ENCODE results near the gene SPPL2B.

Gene SPPL2B

DNA sequence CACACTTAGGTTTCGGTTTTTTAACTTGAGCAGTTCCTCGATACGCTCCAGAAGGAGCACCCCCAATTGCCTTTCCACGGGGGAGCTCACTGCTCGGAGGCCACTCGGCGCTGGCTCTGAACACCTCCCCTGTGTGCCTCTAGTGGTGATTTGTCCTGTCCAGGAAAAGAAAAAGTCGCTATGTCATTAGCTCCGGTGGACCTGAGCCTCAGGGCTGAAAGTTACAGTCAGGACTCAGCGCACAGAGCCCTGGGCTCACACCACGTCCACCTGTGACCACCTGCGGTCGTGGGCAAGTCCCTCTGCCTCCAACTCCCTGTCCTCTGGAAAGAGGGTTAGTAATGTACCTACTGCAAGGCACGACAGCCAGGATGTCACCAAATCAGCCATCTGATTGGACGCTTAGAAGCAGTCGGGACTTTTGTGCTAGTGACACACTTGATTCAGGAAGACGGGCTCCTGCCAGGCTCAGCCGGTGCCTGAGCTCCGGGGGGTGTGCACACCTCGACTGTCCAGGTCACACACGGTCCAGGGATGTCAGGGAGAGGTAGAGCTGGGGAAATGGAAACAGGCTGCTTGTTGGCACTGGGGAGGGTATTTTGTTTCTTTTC is 27.7 kb downstream of the SPPL2B start:
- no peak for DNase-seq

DNA sequence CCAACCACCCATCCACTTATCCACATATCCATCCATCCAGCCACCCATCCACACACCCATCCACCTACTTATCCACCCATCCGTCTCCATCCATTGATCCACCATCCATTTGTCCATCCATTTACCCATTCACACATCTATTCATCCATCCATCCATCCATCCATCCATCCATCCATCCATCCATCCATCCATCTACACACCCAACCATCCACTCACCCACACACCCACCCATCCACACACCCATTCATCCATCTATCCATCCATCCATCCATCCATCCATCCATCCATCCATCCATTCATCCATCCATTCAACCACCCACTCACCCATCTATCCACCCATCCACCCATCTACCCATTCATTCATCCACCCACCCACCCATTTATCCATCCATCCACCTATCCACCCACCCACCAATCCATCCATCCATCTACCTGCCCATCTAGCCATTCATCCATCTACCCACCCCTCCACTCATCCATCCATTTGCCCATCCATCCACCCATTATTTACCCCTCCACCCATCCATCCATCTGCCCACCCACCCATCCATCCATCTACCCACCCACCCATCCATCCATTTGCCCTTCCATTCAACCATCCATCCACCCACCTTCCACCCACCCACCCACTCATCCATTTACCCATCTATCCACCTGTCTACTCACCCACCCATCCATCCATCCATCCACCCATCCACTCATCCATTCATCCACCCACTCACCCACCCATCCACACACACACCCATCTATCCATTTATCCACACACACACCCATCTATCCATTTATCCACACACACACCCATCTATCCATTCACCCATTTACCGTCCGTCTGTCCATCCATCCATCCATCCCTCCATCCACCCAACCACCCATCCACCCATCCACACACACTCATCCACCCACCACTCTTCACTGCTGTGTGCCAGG is 29.1 kb downstream of the SPPL2B start:
- no peak for DNase-seq

DNA sequence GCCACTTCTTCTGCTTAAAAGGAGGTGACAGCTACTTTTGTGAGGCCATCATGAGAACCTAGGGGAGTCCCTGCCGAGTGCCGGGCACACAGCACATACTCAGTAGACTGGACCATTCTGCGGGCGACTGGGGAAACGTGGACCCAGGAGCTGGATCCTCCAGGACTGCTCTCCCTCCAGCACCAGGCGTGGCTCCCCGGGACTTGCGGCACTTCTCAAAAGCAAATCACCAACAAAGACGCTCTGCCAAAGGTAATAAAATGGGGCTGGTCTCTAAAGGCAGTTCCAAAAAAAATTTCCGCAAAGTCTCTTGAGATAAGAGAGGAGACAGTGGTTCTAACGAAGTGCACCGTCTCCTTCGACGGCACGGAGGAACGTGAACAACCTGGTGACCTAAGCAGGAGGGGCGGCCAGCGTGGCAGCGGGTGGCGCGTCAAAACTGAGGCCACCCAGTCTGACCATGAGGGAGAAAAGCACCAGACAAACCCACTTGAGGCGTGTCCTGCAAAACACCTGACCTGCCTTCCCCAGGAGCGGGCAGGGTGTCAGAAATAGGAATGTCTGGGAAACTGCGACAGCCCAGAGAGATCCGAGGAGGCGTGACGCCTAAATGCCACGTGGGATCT is 30.2 kb downstream of the SPPL2B start:
- no peak for DNase-seq

DNA sequence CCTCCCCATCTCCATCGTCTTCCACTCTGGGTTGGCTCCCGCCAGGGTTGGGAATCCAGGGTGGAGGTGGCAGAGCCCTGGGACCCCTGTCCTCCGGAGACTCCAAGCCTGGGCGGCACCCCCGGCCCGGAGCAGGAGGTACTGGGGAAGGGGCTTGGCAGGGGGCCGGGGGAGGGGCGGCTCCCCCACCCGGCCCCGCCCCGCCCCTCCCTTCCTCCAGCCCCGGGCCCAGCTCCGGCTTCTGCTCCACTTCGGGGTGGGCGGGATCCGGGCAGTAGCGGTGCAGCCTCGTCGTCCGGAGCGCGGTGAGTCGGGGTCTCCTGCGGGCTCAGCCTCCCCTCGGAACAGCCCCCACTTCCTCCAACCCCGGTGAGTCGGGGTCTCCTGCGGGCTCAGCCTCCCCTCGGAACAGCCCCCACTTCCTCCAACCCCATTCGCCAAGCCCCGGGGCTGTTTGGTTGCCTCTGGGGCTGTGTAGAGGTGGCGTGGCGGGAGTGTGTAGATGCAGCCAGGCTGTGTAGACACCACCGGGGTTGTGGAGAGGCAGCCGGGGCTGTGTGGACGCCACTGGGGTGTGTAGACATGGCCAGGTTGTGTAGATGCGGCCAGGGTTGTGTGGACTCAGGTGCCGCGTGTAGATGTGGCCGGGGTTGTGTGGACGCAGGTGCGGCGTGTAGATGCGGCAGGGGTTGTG is 31.7 kb downstream of the SPPL2B start, which contains the start of gene TMPRSS9:
Gene TMPRSS9, plus strand, starts transcription at position 274 of the 694 bp plus-strand sequence. CDS start 29,521 bp downstream, outside the sequence.
- DNase-seq: no peak

DNA sequence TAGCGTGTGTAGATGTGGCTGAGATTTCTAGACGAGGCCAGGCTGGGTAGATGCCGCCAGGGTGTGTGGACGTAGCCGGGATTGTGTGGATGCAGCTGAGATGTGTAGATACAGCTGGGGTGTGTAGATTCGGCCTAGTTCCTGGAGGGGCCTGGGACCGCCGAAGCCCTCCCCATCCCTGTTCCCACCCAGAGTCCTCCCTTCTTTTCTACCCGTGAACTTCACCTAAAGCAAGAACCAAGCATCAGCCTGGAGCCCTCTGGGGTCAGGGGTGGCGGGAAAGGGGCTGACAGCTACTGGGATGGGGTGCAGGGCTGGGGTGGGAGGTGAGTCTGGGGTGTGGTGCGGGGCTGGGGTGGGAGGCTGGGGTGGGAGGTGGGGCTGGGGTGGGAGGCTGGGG is 32.3 kb downstream of the SPPL2B start:
- DNase-seq: no peak

DNA sequence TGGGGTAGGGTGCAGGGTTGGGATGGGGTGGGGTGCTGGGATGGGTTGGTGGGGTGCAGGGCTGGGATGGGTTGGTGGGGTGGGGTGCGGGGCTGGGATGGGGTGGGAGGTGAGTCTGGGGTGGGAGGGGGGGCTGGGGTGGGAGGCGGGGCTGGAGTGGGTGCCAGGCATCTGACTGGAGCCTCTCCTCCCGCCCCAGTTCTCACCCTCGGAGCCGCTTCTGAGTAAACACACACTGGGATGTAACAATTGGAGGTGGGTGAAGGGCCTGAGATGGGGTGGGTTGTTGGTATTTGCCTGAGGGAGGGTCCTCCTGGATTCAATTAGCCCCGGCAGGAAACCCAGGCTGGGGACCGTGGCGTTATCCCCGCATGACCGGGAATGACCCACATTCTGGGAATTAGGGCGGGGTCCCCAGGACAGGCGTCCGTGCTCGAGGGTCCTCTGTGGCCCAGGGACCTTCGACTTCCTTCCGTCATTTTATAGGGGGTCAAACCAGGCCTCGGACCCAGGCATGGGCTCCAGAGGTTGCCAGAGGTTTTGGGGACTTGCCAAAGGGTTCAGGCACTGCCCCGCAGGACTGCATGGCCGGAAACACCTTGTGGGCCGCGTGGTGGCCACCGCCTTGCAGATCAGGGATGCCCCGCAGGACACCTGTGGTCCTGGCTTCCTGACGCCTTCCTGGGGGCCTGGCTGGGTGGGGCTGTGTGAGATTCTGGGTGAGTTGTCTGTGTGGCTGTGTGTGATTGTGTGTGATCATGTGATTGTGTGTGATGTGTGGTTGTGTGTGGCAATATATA is 33.0 kb downstream of the SPPL2B start:
- DNase-seq: no peak

DNA sequence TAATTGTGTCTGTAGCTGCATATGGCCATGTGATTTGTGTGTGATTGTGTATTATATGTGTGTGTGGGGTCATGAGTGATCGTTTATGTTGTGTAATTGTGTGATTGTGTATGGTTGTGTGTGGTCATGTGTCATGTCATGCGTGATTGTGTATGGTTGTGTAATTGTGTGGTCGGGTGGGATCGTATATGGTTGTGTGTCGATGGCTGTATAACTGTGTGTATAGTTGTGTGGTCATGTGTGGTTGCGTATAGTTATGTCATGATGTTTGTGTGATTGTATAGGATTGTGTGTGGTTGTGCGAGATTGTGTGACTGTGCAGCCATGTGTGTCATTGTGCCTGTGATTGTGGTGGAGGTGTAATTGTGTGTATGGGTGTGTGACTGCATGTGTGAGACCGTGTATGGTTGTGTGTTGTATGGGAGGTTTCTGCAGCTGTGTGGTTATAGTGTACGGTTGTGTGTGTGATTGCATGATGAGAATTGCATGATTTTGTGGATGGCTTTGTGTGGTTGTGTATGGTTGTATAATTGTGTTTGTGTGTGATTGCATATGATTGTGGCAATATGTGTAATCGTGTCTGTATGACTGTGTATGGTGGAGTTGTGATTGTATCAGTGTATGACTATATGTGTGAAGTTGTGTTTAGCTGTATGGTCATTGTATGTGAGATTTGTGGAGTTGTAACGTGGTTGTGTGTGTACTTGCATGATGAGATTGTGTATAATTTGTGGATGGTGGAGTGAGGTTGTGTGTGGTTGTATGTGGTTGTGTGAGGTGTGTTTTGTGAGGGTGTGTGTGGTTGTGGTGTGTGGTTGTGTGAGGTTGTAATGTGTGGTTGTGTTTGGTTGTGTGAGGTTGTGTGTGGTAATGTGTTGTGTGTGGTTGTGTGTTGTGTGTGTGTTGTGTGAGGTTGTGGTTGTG is 33.8 kb downstream of the SPPL2B start:
- DNase-seq: no peak

DNA sequence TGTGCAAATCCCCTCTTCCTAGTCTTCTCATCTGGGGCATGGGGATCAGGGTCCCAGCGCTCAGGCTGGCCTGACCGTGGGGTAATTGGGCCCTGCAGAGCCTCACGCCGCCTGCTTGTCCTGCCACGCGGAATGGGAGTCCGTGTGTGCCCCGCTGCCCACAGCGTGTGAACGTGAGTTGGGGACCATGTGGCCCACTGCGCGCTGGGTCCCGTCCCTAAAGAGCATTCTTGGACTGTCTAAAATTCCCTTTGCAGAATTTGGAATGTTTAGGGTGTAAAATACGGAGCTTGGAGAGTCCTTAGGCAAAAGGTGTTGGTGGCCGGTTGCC is 34.5 kb downstream of the SPPL2B start:
- DNase-seq: no peak

DNA sequence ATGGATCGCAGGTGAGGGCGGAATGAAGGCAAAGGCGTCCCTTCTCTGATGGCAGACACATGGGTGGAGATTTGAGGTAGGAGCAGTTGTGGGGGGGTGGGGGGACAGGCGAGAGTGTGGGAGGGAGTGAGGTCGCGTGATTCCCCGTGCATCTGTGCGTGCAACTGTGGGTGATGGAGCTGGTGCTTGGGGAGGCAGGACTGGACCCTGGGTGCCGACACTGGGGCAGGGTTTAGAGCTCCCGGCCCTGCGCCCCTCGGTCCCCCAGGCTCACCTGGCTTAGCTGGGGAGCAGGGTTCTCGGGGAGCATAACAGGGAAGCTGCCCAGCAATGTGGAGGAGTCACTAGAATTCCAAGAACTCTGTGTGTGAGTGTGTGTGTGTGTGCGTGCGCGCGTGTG is 34.9 kb downstream of the SPPL2B start:
- no peak for DNase-seq

DNA sequence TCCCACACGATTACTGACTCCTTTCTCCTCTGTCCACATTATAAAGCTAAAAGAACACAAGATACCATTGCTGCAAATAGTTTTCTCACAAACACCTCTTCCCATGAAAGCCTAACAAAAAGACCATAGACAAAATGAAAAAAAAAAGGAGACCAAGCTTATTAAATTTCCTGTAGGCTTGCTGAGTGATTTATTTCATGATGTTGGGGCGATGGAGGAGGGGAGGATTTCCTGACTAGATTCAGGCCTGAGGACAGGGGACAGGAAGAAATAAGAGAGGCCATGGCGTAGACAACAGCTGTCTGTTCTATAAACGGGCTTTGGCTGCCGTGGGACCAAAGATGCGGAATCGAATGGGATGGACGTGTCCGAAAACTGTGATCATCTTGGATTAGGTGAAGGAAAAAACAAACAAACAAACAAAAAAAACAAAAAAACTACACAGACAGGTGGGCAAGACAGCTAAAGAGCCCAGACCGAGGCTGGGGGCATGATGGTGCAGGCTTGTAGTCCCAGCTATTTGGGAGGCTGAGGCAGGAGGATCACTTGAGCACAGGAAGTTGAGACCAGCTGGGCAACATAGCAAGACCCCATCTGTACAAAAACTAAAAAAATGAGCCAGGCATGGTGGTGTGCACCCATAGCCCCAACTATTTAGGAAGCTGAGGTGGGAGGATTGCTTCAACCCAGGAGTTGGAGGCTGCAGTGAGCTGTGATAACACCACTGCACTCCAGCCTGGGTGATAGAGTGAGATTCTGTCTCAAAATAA is 36.9 kb downstream of the SPPL2B start:
- DNase-seq: no peak

DNA sequence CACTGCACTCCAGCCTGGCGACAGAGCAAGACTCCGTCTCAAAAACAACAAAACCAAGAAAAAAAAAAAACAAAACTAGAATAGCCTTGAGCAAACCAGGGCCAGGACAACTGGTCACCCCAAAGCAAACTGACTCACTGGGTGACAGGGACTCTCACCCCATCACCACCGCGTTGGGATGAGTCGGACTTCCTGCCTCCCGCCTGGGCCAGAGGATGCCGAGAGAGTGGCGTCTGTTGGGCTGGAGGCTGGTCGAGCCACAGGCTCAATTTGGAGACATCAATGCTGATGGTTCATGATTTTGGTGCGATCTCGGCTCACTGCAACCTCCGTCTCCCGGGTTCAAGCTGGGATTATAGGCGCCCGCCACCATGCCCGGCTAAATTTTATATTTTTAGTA is 43.2 kb downstream of the SPPL2B start:
- DNase-seq: no peak

DNA sequence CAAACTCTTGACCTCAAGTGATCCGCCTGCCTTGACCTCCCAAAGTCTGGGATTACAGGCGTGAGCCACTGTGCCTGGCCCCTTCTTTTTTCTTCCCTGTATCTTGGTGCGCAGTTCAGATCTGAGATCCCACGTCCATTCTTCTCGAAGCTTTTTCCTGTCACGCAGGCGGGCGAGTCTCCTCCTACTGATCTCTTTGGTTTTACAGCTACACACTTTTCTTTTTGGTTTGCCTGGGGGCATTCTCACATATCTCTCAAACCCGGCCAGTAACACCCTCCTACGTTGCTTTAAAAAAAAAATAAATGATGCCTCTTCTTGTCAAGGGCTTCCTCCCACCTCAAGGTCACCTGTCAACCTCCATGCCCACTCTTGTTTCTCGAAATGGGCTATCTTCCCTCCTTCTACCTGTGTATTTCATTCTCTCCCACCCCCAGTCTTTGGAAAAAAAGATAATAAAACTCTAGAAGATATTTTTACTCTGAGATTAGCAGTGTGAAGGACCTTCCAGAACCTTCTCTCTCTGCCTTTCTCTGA is 43.7 kb downstream of the SPPL2B start:
- DNase-seq: no peak

DNA sequence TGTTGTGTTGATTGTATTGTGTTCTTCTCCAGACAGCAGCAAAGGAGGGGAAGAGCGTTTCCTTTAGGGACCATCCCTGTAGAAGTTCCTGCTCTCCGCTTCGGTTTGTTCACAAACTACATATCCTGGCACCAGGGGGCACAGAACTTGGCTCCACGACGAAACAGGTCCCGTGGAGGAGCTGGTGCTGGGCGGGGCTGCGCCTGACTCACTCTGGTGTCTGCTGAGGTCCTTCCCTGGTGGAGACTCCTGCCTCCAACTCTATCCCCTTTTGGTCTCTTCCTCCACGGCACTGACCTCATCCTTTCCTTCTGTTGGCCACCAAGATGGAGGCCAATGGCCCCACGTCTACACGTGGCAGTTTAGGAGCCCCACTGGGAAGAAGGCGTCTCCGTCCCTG is 46.3 kb downstream of the SPPL2B start:
- DNase-seq: no peak

DNA sequence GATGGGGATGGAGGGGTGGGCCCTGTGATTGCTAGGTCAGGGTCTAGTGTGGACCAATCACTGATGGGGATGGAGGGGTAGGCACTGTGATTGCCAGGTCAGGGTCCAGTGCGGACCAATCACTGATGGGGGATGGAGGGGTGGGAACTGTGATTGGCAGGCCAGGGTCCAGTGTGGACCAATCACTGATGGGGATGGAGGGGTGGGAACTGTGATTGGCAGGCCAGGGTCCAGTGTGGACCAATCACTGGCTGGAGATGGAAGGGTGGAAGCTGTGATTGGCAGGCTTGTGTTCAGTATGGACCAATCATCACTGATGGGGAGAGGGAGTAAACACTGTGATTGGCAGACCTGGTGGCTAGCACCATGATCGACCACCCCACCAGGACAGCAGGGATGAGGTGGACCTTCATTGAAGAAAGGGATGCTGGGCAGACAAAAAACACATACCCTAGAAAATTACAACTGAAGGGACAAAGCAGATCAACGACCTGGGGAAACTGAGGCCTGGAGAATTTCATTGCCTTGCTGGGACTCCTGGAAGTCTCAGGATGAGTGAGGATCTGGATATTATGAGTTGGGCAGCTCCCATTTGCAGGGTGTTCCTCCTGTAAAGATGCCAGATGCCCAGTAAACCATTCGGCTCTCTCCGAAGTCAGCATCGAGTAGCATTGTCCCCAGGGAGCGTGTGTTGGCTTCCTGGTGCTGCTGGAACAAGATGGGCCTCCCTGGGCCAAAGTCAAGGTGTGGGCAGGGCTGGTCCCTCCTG is 47.1 kb downstream of the SPPL2B start:
- DNase-seq: no peak

DNA sequence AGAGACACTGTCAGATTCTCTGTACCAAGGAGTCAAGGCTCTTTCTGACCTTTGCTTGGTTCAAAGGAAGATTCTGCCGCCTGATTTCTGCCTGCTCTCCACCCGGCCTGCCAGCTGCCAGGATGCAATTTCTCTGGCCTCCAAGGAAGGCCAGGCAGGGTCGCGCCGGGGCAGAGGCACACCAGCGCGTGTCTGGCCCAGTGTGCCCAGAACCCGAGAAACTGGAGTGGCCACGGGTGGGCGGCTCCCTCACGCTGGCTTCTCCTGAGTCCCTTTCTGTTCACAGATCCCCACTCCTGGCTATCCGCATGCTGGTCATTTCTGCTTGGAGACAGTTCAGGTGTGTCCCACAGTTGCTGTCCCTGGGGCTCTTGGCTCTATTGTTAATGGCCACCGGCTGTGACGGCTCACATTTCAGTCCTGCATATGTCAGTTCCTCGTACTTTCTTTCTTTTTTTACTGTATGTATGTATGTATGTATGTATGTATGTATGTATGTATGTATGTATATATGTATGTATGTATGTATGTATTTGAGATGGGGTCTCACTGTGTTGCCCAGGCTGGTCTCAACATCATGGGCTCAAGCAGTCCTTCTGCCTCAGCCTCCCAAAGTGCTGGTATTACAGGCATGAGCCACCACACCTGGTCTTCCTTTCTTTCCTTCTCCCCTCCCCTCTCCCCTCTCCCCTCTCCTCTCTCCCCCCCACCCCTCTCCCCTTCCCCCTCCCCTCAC is 48.5 kb downstream of the SPPL2B start:
- no peak for DNase-seq

DNA sequence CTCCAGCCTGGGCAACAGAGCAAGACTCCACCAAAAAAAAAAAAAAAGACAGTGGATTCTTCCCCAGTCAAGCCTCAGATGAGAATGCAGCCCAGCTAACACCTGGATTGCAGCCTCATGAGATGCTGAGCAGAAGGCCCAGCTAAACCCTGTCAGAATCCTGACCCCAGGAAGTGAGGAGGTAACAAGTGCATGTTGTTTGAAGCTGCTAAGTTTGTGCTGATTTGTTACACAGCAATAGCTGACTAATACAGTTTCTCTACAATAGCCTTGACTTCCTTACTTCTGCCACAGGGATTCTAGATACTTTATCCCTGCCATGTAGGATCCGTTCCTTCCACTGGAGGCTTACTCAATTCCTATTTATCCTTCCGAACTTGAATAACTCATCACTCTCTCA is 52.1 kb downstream of the SPPL2B start:
- DNase-seq: no peak

DNA sequence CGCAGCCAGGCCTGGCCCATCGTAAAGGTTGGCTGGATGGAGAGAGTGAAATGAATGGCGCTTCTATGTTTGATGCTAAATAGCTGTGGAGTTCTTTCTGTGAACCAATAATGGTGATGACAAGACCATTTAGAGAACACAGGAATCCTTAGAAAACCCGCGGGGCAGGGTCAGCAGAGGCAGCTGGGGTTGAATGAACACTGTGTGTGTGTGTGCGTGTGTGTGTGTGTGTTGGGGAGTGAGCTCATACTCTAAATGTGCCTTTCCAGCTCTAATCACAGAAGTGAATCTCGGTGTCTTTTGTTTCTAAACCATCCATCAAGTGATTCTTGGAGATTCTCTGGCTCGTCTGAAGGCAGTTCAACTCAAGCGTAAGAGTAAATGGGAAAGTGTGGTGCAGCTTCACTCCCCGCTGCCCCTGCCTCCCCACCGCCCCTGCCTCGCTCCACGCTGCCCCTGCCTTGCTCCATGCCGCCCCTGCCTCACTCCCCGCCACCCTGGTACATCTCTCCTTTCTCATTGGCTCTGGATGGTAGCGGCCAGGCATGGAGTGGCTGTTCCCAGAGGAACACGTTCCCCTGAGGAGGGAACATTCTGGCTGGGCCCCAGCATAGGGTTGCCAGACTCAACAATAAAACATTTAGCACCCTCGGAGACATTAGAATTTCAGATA is 52.8 kb downstream of the SPPL2B start:
- peak; percentile 31 to 32 for DNase-seq

Measured in NCI-H187 (cell line).